GM03348 (cell line): Measurements from ENCODE around the gene PCSK9.
A peak's percentile ranks its signal among the peaks of the same experiment; 100 is the strongest.

Experiments
- DNase-seq: peaks from one replicate; pipeline ENCODE4 v3.0.0; 2012; ENCODE audit warnings: low spot score

PCSK9 gene

DNA sequence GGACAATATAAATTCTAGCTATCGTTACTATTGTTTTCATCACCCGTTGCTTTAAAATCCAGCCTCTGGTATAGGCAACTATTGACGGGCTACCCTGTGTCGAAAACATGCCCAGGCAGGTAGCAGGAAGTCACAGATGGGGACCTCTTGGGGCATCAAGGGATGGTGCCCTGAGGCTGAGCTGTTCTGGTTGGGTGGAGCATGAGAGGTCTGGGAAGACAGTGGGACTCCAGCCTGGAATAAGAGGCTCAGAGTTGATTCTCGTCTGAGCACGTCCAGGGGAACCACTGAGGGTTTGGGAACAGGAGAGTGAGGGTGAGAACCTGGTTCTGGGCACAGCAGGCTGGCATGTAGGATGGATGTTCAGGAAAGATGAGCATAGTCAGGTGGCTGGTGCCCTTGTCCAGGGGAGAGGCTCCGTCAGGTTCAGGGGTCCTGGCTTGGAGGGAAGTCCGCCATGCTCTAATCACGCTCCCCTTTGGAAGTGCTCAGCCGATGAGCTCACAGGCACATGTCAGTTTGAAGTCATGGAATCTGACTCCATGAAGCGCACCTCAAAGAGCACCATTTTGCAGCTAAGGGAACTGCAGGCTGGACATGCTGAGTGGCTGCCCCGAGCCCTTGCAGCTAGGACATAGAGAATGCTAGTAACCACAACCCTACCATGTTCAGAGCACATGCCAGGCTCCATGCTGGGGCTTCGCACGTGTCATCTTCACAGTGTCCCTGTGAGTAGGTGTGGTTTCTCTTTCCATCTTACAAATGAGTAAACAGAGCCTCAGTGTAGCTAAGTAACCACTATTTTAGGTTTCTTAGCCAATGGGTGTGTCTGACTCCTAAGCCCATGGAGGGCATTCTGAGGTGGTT, 21.0 kb downstream of the PCSK9 start:
- DNase-seq, result no peak

DNA sequence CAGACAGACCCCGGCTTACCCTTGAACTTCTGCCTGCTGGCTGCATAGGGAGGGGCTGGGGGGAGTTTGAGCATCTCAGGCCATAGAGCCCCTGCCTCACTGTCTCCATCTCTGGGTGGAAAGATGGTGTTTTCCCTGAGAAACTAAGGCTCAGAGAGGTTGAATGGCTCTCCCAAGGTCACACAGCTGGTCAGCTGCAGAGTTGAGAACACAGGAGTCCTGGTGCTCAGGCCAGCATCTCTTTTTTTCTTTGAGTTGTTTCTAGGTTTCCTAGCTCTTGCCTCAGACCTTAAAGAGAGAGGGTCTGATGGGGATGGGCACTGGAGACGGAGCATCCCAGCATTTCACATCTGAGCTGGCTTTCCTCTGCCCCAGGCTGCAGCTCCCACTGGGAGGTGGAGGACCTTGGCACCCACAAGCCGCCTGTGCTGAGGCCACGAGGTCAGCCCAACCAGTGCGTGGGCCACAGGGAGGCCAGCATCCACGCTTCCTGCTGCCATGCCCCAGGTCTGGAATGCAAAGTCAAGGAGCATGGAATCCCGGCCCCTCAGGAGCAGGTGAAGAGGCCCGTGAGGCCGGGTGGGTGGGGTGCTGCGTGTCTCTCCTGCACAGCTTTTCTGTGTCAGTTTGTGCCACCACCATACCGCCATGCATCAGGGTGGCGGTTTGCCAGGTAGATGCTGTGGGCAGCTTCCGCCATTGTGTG, 21.8 kb downstream of the PCSK9 start:
- no peak for DNase-seq

DNA sequence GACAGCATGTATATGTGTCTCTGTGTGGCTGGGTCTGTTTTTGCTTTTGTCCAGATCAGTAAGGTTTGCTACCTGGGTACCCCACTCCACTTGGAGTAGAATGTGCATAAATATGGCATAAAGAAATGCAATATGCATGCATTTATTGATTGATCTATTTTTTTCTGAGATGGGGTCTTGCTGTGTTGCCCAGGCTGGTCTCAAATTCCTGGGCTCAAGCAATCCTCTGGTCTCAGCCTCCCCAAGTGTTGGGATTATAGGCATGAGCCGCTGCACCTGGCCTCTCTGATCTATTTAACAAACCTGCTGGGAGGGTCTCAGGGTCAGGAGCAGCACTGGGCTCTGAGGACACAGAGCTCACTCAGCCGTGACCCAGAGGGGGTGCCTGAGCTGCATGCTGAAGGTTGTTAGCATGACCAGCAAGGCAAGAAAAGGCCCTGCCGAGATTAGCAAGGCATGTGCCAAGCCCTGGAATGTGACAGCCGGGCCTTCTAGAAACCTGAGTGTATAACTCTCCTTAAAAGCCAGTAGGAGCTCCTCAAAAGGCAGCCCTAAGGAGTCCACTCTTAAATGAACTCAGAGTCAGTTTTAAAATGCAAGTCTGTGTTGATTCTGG, 22.5 kb downstream of the PCSK9 start:
- DNase-seq, result no peak

DNA sequence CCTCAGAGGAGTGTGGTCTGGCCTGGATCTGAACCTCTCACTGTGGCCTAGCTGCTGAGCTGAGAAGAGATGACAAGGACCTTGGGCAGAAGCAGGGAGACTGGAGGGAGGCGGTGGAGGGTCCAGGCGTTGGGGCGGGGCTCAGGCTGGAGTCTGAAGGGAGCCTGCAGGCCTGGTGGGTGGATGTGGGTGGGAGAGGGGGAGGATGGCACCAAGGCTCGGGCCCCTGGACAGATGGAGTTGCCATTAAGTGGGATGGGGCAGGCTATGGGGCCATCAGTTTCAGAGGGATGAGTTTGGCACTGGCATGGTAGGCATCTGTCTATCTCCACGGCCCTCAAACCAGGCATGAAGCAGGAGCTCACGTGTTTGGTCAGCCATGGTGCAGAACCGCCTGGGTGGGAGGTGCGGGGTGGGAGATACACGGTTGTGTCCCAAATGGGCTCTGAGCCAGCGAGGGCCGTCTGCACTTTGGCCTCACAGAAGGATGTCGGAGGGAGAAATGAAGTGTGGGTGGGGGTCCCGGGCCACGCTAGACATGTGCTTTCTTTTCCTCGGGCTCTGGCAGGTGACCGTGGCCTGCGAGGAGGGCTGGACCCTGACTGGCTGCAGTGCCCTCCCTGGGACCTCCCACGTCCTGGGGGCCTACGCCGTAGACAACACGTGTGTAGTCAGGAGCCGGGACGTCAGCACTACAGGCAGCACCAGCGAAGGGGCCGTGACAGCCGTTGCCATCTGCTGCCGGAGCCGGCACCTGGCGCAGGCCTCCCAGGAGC, 23.6 kb downstream of the PCSK9 start:
- DNase-seq, result no peak

DNA sequence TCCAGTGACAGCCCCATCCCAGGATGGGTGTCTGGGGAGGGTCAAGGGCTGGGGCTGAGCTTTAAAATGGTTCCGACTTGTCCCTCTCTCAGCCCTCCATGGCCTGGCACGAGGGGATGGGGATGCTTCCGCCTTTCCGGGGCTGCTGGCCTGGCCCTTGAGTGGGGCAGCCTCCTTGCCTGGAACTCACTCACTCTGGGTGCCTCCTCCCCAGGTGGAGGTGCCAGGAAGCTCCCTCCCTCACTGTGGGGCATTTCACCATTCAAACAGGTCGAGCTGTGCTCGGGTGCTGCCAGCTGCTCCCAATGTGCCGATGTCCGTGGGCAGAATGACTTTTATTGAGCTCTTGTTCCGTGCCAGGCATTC, 24.2 kb downstream of the PCSK9 start:
- DNase-seq, result no peak

DNA sequence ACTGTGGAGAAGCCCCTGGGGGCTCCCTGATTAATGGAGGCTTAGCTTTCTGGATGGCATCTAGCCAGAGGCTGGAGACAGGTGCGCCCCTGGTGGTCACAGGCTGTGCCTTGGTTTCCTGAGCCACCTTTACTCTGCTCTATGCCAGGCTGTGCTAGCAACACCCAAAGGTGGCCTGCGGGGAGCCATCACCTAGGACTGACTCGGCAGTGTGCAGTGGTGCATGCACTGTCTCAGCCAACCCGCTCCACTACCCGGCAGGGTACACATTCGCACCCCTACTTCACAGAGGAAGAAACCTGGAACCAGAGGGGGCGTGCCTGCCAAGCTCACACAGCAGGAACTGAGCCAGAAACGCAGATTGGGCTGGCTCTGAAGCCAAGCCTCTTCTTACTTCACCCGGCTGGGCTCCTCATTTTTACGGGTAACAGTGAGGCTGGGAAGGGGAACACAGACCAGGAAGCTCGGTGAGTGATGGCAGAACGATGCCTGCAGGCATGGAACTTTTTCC, 24.8 kb downstream of the PCSK9 start:
- no peak for DNase-seq

DNA sequence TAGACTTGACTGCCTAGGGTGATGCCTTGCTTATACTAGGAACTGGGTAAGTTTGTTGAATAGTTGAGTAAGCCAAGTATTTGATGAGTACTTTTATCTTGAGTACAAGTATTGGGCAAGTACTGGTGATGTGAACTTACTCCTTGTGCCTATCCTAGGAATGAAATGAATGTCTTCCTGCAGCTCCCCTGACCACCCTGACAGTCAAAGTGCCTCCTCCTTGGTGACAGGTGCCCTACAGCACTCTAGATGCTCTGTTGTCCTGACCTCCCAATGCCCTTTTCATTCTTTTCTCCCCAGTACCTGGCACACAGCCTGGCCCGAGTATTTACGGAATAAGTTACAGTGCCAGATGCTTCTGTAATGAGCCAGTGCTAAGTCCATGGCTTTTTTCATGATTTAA, 25.5 kb downstream of the PCSK9 start:
- DNase-seq, result peak; percentile 66

DNA sequence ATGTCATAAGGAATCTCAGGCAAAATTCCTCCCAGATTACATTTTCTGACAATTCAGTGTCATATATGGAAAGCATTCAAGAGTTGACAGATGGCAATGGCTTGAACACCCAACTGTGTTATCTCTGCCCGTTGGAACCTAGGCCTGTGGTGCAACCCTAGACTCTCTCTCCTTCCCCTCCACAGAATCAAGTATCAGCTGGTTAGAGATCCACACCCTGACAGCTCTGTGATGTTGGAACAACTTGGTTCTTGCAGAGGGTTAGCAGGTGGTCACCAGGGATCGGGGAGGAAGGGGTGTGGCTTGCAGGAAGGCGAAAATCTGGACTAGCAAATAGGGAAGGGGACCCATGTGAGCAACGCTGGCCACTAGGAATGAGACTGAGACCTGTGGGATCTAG, 26.3 kb downstream of the PCSK9 start:
- no peak for DNase-seq

DNA sequence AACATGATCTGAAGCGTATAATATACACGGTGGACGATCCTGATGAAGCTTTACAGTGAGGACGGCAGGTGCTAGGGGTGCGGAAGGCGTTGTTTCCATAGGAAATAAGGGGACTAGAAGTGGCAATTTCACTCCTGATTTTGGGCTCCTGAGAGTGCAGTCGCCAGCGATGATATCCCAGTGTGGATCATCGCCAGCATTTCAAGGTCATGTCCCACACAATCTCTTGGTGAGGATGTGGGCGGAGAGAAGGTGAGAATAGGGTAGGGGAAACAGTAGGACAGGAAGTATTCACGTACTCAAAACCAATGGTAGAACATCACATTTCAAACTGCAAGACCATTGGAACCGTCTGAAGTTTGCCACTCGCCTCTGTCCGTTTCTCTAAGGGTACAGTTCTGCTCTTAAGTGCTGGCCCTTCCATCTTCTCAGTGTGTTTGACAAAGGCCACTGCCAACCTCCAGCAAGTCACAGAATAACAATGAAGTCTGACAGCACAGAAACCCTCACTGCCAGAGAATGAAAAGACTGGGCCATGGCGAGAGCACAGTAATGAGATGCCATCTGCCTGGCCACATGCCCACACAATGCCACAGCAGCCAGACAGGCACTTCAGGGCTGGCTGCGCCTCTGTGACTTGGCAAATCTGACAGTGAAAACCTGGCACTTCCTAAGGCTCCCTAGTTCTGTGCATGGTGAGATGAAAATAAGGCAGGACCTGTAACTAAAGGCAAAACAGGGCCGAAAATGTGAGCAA, 27.9 kb downstream of the PCSK9 start:
- DNase-seq, result no peak

DNA sequence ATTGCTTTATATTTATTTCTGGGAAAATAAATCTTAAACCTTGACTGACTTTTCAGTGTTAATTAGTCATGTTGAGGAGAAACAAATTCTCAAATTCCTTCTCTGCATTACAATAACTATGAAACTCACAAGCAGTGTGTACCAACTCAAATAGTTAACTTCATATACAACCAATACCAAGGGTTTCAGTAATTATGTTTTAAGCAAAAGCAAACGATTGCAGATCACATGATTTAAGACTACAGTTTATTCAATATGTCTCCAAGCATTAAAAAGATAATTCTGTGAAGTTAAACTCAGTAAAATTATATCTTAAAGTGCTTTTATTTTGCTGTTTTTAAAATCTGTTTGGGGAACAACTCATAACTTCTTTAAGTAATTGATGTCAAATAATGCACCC, 28.6 kb downstream of the PCSK9 start:
- DNase-seq, result no peak

DNA sequence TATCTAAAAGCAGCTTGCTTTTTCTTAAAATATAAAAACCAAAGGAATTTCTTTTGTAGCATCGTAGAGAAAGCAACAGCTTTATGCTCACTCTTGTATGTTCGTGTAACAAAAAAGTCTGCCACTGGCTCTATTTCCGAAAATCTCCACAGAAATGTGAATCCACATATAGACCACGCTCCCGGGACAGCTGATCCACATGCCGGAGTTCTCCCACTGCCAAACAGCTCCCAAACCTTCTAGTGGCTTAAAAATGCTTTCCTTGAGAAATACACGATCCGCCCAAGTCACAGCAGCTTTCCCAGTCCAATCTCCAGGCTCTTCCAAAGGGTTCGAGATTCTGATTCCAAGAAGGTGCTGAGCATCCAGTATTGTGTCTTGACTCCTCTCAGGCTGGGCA, 29.3 kb downstream of the PCSK9 start:
- DNase-seq, result no peak

DNA sequence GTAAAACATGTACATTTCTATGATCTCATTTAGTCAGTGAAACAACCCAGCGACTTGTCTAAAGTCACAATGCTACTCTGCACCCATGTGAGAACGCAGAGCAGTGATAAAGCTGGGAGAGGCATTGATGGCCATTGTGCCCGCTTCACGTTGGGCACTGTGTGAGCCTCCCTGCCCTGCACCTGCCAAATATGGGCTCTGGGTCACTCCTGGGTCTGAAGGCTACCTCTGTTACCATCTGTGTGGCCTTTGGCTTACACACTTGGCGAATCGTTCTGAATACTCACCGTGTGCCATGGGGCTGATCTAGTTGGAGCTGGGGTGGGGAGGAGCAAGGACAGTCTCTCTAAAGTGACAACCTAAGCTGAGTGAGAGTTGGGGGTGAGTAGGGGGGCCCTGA, 29.9 kb downstream of the PCSK9 start:
- no peak for DNase-seq

DNA sequence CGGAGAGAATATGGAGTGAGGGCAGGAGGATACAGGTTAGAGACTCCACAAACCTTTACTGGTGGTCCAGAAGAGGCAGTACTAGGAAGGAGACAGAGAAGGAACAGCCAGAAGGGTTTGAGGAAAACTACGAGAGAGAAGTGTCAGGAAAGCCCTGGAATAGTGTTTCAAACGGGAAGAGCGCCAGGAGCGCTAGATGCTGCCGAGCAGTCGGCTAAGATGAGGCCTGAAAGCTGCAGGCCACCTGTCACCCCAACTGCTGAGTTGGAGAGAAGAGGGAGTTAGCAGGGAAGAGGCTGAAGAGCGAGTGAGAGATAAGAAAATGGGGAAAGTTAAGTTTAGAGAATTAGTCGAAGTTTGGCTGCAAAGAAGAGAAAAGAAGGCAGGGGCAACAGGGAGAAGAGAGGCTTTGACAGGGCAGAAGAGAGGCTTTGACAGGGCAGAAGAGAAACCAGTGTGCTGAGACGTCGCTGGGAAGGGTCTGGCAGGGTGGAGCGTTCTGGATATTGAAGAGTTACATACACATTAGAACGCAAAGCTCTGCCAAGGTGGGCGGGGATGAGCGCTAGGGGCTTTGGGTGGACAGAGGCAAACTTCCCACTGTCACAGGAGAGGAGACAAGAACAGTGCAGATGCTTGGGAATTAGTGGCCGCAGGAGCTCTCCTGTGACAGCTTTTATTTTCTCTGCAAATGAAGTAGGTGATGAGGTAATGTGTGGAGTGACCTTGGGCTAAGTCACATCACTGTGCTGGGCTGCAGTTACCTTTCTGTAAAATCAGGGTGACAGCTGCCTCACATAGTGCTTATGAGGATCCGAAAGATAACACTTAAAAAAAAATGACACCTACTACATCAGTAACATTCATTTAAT, 31.2 kb downstream of the PCSK9 start:
- DNase-seq, result no peak

DNA sequence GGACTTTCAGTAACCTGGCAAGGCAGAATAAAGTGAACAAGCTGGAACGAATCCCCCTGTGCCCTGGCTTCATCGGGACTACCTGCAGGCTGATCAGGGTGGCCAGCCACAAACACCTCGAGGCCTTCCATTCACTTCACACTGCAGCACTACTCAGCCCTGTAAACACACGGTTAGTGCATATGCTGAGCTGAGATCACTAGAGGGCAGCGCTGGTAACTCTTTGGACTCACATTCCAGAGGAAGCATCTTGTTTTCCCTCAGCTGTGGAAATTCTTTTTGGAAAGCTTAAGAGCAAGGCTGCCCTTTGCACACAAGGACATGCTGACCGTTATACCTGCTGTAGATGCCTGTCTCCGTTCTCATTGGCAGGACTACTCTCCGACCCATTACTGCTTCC, 32.1 kb downstream of the PCSK9 start:
- DNase-seq, result peak; percentile 73

DNA sequence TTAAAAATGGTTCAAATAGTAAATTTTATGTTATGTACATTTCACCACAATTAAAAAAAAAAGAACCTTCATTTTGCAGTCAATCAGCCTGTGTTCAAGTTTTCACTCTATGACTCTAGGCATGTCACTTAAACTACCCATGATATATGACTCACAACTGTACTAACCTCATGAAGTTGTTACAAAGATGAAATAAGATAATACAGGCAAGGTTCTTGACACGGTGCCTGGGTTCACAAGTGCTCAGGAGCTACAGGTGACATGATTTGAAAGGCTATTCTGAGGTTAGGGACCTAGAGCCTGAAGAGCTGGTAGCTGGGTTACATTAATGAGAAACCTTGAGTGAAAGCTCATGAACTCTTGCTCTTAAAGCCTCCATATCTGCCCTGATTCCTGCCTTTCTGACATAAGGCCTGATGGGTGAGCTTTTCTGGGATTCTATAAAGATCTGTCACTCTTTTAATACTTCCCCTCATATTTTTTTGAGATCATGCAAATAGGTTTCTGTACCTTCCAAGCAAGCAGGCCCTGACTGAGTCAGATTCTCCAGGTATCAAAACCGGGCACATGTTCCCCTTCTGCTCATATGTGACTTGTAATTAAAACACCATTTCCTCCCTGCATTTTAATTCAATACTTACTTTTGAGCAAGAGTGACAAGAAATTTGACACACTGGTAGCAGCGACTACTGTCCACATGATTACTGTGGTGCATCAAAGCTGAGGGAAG, 34.0 kb downstream of the PCSK9 start:
- no peak for DNase-seq

DNA sequence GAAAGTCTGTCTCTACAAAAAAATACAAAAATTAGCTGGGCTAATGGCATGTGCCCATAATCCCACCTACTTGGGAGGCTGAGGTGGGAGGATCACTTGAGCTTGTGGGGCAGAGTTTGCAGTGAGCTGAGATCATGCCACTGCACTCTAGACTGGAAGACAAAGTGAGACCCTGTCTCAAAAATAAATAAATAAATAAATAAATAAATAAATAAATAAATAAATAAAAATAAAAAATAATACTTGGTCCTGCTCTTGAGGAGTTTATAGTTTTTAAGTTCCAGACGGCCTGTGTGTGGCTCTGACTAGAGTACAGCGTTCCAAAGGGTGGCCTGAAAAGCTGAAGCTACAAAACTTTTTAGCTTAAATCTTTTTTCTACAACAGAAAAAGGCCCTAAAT, 35.1 kb downstream of the PCSK9 start:
- no peak for DNase-seq

DNA sequence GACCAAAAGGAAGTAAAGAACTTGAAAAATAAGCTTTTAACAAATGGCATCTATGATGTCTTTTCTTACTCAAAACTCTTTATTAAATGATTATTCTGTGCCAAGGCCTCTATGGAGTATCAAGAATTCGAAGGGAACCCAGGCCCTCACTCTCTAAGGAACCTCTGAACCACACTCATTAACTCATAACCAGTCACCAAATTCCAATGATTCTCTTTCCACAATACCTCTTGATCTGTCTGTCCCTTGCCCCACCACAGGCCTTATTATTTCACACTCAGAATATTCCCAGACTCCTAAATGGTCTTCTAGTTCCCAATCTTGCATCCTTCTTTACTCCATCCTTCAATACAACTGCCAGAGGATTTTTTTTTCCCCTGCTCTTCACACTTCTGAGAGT, 37.0 kb downstream of the PCSK9 start:
- no peak for DNase-seq

DNA sequence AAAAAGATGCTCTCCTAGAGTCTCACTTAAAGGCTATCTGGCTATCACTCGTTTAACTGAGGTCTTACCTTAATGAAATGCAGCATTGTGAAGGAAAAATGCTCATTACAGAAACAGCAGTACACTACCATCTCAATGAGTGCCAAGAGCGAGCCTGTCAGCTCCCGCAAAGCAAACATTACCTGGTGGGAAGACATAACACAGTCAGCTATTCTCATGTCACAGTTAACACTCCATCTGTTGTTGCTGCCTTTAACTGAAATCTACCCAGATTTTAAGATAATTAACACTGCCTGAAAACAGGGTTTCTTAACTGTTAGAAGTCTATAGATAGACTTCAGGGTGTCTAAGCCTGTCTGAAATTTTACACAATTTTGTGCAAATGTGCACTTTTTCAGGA, 39.1 kb downstream of the PCSK9 start:
- no peak for DNase-seq

DNA sequence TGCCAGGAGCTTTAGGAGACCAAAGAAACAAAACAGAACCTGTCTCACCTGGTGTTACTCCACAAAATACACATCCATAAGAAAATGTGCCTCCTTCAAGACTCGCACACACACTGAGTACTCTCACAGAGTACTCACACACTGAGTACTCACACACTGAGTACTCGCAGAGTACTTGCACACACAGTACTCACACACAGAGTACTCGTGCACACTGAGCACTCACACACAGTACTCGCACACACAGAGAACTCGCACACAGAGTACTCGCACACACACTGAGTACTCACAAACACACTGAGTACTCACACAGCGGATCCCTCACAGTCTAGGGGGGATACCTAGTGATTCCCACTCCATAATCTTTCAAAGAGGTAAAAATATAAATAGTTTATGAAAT, 40.3 kb downstream of the PCSK9 start:
- no peak for DNase-seq
